Measurements from ENCODE around the gene PKD1.

The PKD1 gene

GRCh38 chr16:2086812-2087747 is 48.6 kb downstream of the PKD1 start:
- DNase-seq (ENCODE audit: low read depth) = no peak

- DNase-seq (ENCODE audit: low read depth) = no peak
Measured at GRCh38 chr16:2086106-2086742, 49.5 kb downstream of the PKD1 start.

GRCh38 chr16:2085669-2086068 is 50.0 kb downstream of the PKD1 start:
- no peak for DNase-seq (ENCODE audit: low read depth)

DNA sequence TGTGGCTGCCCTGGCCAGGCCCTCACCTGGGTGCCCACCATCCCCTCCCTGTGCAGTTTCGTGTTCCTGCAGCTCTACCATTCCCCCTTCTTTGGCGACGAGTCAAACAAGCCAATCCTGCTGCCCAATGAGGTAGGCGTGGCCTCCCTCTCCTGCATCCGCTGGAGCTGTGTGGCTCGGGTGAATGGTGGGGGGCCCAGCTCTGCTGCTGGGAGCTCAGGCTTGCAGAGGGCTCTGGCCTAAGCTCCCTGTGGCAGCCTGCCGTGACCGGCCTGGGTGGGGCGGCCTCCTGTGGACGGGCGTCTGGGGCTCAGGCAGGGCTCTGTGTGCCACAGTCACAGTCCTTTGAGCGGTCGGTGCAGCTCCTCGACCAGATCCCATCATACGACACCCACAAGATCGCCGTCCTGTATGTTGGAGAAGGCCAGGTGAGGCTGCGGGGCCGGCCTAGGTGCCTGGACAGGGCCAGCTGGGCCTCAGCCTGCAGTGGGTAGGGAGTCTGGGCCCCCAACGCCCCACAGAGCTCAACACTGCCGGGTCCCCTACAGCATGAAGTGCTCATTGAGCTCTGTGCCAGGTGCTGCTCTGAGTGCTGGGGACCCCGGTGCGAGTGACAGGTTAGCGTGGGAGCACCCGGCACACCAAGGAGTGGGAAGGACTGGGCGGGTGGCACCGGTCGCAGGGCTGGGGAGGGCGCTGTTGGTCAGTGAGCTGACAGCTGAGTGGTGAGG is 50.6 kb downstream of the PKD1 start:
- no peak for DNase-seq (ENCODE audit: low read depth)

- no peak for DNase-seq (ENCODE audit: low read depth)
Measured at GRCh38 chr16:2083876-2084780, 51.6 kb downstream of the PKD1 start.

DNA sequence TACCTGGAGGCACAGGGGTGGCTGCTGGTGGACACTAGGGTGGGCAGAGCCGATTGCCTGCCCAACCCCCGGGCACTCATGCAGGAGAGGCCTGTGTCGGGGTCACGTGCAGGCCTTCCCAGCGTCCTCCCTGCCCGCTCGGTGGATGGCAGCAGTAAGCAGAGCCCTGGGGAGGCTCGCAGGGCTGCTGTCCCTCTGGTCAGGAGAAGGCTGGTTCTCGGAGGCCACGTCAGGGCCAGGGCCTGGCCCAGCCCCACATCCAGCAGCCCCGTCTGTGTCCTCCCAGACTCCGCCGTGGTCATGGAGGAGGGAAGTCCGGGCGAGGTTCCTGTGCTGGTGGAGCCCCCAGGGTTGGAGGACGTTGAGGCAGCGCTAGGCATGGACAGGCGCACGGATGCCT is 52.3 kb downstream of the PKD1 start:
- no peak for DNase-seq (ENCODE audit: low read depth)

DNA sequence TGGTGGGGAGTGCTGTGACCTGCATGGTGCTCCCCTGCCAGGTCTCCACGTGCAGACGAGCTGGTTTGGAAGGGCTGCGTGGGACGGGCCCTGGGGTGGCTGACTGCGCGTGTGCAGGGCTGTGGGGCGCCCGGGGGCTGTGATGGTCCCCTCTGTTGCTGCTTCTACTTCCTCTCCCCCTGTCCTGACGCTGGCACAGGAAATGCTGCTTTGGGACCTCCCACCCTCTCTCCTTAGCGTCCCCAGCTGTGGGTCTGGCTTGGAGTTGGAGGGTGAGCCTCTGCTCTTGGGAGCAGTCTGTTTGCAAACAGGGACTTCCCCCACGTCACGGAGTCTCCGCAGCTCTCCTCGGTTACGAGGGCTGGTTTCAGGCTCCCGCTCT is 52.7 kb downstream of the PKD1 start:
- no peak for DNase-seq (ENCODE audit: low read depth)

- DNase-seq (ENCODE audit: low read depth) = peak; percentile 32
Measured at GRCh38 chr16:2082171-2082982, 53.3 kb downstream of the PKD1 start.

DNA sequence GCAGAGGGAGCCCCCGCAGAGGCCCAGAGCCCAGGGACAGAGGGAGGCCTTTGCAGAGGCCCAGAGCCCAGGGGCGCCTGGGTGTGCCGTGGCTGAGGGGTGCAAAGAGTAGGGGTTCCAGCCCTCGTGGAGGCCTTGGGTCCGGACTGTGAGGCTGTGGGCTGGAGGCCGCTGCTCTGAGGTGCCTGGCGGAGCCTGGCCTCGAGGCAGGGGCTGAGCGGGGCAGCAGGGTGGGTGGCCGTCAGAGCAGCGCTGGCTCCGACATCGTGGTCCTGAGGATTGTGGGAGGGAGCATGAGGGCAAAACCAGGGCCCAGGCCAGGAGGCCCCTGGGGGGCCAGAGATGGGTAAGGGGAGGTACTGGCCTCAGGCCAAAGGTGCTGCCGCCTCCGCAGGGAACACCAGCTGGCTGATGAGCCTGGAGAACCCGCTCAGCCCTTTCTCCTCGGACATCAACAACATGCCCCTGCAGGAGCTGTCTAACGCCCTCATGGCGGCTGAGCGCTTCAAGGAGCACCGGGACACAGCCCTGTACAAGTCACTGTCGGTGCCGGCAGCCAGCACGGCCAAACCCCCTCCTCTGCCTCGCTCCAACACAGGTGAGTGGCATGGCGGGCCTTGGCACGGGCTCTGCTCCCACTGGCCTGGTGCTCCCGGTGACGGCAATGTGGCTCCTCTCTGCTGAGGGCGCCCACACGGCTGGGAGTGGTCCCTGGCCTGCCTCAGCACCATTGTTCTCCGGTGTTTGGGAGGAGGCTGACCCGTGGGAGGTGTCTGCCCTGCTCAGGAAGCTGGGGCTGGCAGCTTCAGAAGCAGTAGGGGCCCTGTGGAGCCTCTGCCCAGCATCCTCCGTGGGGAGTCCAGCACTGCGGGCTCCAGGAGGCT is 54.3 kb downstream of the PKD1 start:
- no peak for DNase-seq (ENCODE audit: low read depth)

GRCh38 chr16:2079991-2080390 is 55.7 kb downstream of the PKD1 start:
- DNase-seq (ENCODE audit: low read depth) = no peak

- DNase-seq (ENCODE audit: low read depth) = no peak
Measured at GRCh38 chr16:2079311-2079800, 56.3 kb downstream of the PKD1 start.

GRCh38 chr16:2078691-2079090 is 57.0 kb downstream of the PKD1 start:
- DNase-seq (ENCODE audit: low read depth) = no peak

DNA sequence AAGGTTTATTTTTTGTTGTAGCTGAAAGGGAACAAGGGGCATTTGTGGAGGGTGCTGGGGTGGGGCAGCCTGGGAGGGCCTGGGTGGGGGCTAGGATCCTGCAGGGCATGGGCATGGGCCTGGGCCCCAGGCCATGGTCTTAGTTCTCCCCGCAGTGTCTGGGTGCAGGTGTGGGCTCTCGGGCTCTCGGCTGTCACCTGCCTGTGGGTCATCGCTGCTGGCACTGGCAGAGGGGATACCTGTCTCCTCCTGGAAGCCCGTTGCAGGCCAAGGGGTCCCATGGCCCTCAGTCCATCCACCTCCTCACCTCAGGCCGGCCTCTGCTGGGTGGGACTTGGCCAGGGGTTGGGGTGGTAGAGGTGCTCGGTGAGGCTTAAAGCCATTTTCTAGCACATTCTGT is 57.6 kb downstream of the PKD1 start:
- DNase-seq (ENCODE audit: low read depth) = no peak

DNA sequence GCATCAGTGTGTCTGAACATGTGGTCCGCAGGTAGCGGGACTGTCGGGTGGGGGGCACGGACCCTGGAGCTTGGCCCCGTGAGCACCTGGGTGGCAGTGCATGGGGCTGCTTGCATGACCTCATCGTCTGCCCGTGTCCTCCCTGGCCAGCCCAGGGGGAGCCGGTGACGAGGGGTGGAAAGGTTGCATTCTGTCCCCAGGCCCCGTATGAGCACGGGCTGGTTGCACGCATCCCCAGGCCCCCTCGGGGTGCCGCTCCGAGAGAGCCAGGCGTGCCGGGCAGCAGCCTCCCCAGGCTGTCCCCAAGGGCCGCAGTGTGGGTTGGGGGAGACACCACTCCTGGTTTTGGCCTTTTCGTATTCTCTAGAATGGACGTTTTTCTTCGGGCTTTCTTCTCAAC is 58.0 kb downstream of the PKD1 start:
- no peak for DNase-seq (ENCODE audit: low read depth)

- DNase-seq (ENCODE audit: low read depth) = no peak
Measured at GRCh38 chr16:2077016-2077415, 58.7 kb downstream of the PKD1 start.

DNA sequence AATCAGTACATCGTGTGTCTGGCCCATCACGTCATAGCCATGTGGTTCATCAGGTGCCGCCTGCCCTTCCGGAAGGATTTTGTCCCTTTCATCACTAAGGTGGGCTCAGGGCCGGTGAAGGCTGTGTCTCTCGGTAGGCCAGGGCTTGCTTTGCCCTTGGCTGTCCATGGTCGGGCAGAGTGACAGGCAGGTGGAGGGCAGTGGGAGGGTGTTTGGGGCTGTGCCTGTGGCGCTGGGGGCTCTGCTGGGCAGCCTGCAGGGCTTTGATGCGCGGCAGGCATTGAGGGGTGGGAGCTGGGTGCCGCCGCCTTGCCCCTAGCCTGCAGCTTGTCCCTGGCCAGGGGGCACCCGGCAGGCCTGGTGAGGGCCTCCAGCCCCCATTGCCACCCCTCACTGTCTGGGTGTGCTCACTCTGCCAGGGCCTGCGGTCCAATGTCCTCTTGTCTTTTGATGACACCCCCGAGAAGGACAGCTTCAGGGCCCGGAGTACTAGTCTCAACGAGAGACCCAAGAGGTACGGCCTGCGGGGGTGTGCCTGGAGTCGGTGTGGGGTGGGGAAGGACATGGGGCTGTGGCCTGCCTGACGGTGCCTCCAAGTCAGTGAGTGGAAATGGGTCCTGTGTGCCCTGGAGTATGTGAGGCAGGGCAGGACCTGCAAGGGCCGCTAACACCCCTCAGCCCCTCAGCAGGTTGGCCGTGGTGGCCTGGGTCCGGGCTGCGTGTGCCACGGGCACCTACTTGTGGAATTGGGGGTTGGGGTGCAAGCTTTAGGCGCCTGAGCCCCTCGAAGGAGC is 59.4 kb downstream of the PKD1 start:
- no peak for DNase-seq (ENCODE audit: low read depth)

DNA sequence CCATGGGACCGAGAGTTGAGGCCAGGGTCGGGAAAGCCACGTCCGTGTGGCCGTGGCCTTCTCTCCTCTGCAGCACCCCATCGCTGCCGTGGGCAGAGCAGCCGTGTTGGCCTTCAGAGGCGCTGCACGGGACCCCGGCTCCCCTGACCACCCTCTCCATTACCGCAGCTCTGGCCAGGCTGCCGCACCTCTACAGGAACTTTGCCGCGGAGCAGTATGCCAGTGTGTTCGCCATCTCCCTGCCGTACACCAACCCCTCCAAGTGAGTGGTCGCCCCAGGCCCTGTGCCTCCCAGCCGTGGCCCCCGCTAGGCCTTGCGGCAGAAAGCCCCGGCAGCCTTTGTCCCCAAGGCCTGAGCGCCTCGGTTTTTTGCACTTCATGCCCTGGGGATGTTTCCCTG is 60.1 kb downstream of the PKD1 start:
- DNase-seq (ENCODE audit: low read depth) = no peak

DNA sequence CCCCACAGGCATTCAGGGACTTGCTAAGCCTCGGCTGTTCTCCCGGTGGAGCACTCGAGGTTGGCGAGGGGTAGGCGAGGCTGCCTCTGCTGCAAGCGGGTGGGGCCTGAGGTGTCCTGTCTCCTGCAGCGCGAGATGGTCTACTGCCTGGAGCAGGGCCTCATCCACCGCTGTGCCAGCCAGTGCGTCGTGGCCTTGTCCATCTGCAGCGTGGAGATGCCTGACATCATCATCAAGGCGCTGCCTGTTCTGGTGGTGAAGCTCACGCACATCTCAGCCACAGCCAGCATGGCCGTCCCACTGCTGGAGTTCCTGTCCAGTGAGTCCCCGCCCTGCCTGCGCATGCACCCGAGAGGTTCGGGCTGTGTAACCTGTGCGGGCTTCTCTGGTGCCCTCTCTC is 61.6 kb downstream of the PKD1 start:
- no peak for DNase-seq (ENCODE audit: low read depth)

GRCh38 chr16:2072926-2073325 is 62.8 kb downstream of the PKD1 start:
- no peak for DNase-seq (ENCODE audit: low read depth)
